Testis (tissue), 5 donors: ENCODE measurements around the gene PRMT3. TPM values are rescaled to one million over a fixed set of nuclear protein-coding genes. Genes with fewer than 3 reads are reported as not detected.

Experiments
- DNase-seq: peaks from one replicate; pipeline ENCODE4 v3.0.0-alpha.2; 2019
- H3K27ac ChIP-seq, 2 donors: fragments of 200-600 bp; sonication (generic); one replicate each; pipeline ENCODE4 v1.5.1; 2019
- H3K27me3 ChIP-seq: fragments of 200-600 bp; sonication (generic); one replicate; pipeline ENCODE4 v1.5.1; 2019
- H3K36me3 ChIP-seq: fragments of 200-600 bp; sonication (generic); one replicate; pipeline ENCODE4 v1.5.1; 2017; ENCODE audit warnings: low read depth; ENCODE audit errors: missing control alignments
- H3K4me1 ChIP-seq: fragments of 200-600 bp; sonication (generic); one replicate; pipeline ENCODE4 v1.5.1; 2019
- H3K4me3 ChIP-seq, 2 donors: fragments of 200-600 bp; sonication (generic); one replicate each; pipeline ENCODE4 v1.5.1; 2017 to 2019
- H3K9me3 ChIP-seq: fragments of 200-600 bp; sonication (generic); one replicate; pipeline ENCODE4 v1.5.1; 2017
- POLR2A ChIP-seq: fragments of 450-650 bp; IDR thresholded peaks from one replicate; pipeline ENCODE4 v1.6.1; 2017; ENCODE audit warnings: antibody characterized with exemption, mild to moderate bottlenecking, moderate library complexity
- WGBS, 2 donors: methylation state at CpG; one replicate each; pipeline ENCODE4 v1.1.5; 2018; 5-methylcytosine and 5-hydroxymethylcytosine counted together
- intact Hi-C: fragments of 100-400 bp; cut with DNase I; formaldehyde crosslinking; loops from one replicate; pipeline ENCODE4 v1.15.1; 2023; ENCODE audit warnings: low total_unique reads
- long read RNA-seq, 2 donors: transcript quantifications; one replicate each; lab custom pipeline, GENCODE V29; 2026
- polyA plus RNA-seq: library from polyadenylated mRNA; stranded (reverse); fragments of 350-450 nt; fragmentation: Illumina TruSeq; extraction: RNeasy Lipid Tissue Mini Kit (QIAGEN cat#74804); gene quantifications from one replicate; pipeline ENCODE4 v1.2.3, GENCODE V29; 2014; ENCODE audit warnings: low read depth, low replicate concordance; ENCODE audit not compliant: insufficient read depth
- total RNA-seq, 2 donors: library from RNA; depleted of rRNA; stranded (reverse); fragments of >200 nt; gene quantifications; one replicate each; pipeline ENCODE4 v1.2.3, GENCODE V29; 2016
- TF ChIP-seq, protein P1 (sequence below), 3 experiments: fragments of 450-650 bp in 2 of 3; fragments of 200-600 bp in 1 of 3; sonication (generic) in 1 of 3; IDR thresholded peaks; one replicate each; pipeline ENCODE4 v1.5.1; 2016 to 2019; ENCODE audit warnings: antibody characterized with exemption in 3 of 3, mild to moderate bottlenecking in 2 of 3, moderate library complexity in 1 of 3

The PRMT3 gene
- total RNA-seq (10 to 100 TPM; 22.4 to 28.0 TPM), polyA plus RNA-seq (9.1 TPM)
- long read RNA-seq, donor 1, full-length matches to known transcripts: 7 of 7 reads
- long read RNA-seq, donor 1, partial matches to known transcripts: 0 of 7 reads
- long read RNA-seq, donor 1, other reads (novel, unspliced or antisense): 0 of 7 reads
- long read RNA-seq, donor 2, partial matches to known transcripts: 0 of 3 reads
- long read RNA-seq, donor 2, other reads (novel, unspliced or antisense): 0 of 3 reads

DNA sequence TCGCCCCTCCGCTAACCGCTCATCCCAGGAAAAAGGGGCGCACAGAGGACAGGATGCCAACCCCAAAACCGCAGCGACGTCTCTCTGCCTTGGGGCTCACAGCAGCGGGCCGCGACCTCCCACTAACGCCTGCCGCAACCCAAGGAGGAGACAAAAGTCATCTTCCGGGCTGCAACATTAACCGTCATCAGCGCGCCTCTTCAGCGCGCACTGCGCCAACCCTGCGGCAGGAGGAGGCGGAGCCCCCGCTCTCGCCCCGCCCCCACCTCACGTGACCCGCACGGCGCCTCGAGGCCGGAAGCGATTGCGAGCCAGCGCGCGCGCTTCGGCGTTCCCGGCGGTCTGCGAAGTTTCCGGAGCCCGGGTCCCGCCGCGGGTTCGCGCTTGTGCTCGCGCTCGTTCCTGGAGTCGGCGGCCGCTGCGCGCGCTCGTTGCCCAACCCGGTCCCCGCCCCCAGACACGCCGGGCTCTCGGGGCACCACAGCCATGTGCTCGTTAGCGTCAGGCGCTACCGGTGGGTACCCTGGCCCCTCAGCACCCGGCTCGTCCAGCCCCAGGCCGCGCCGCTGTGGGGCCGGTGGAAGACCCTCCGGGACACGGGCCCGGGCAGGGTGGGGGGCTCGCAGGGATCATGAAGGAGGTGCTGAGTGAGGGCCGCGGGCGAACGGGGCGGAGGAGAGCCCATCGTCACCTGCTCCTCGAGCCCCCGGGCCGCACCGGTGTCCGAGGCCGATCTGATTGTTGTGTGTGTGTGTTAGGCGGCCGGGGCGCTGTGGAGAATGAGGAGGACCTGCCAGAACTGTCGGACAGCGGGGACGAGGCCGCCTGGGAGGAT is at the start of gene PRMT3:
PRMT3 (plus strand) TSS at position 456 of the 835 bp plus-strand sequence; CDS start at position 487, 31 bp downstream.
- WGBS, 2 donors: 0% methylated on average over 12 to 76 of the region's 96 CpGs
- intact Hi-C loops: no loop called here
- DNase-seq: peak; percentile 95
- H3K36me3 ChIP-seq: no peaks in the 10 kb centered on the region
- no peaks in the 10 kb centered on the region for H3K27me3 ChIP-seq
- H3K9me3 ChIP-seq: no peaks in the 10 kb centered on the region
- TF ChIP-seq, protein P1, sequence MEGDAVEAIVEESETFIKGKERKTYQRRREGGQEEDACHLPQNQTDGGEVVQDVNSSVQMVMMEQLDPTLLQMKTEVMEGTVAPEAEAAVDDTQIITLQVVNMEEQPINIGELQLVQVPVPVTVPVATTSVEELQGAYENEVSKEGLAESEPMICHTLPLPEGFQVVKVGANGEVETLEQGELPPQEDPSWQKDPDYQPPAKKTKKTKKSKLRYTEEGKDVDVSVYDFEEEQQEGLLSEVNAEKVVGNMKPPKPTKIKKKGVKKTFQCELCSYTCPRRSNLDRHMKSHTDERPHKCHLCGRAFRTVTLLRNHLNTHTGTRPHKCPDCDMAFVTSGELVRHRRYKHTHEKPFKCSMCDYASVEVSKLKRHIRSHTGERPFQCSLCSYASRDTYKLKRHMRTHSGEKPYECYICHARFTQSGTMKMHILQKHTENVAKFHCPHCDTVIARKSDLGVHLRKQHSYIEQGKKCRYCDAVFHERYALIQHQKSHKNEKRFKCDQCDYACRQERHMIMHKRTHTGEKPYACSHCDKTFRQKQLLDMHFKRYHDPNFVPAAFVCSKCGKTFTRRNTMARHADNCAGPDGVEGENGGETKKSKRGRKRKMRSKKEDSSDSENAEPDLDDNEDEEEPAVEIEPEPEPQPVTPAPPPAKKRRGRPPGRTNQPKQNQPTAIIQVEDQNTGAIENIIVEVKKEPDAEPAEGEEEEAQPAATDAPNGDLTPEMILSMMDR (IDR thresholded peaks at IDR 0.05): peak; percentile 22 to 99 (median 98)
- TF ChIP-seq POLR2A: no peak
- H3K4me1 ChIP-seq: peaks cover 6% of the 10 kb centered on the region
- peak within 1 kb of the TSS; percentile 99 for H3K4me3 ChIP-seq
- H3K27ac ChIP-seq: peak within 1 kb of the TSS; percentile 95 to 97

DNA sequence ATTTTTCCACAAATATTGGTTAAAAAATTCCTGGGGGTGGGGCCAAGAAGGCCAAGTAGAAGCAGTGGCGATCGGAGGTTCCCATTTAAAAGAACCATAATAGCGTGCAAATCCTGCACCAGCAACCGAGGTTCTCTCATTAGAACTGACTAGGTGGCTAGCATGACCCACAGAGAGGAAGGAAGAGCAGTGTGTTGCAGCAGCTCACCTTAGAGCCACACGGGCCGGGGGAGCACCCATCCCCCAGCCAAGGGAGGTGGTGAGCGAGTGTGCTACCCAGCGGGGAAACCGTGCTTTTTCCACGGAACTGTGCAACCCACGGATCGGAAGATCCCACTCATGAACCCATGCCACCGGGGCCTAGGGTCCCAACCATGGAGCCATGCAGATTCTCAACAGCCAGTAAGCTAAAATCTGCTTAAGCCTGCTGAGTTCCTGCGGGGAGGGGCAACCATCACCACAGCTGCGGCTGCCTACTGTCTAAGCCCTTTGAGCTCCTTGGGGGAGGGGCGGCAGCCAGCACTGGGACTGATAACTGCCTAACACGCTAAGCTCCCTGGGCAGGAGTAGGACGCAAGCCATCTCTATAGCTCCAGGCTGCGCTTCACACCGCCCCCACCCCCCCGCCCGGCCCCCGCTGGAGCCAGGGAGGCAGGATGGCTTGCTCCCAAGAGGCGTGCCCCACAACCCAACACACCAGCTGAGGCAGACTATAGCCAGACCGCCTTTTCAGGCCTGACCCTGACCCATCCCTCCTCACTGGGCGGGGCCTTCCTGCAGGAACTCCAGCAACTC is 45.0 kb upstream of the PRMT3 start:
- Histone ChIP-seq H3K27me3 (no peaks in the 10 kb centered on the region), H3K4me3 (no peak overlapping the region), H3K36me3 (no peaks in the 10 kb centered on the region), H3K4me1 (no peaks in the 10 kb centered on the region), H3K9me3 (no peaks in the 10 kb centered on the region), H3K27ac (no peak overlapping the region)
- no peak for TF ChIP-seq POLR2A
- TF ChIP-seq, protein P1 (IDR thresholded peaks at IDR 0.05): no peak
- WGBS, 2 donors: 22 to 32% methylated on average over 8 to 23 of the region's 26 CpGs
- DNase-seq: peak; percentile 24
- intact Hi-C loops: no loop called here

DNA sequence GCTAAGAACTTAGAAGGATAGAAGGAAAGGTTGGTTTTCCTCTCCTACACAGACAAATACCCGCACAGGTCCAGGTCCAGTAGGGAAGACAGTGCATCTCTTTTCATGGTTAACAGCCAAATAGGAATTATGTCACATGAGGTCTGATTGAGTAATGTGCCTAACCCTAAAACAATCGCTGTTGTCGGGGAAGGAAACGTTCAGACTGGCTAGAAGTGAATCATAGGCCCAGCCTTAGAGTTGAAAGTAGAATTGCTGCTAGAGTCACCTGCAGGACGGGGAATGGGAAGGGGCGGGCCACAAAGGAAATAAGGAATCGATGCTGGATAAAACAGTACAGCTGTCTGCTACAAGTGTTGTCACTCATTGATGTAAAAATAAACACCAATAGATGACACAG is 36.4 kb upstream of the PRMT3 start:
- intact Hi-C loops: loop anchor here (10.0 kb wide), 1 partner anchor 226 kb away; no protein-coding TSS in a partner anchor
- Histone ChIP-seq H3K36me3 (no peaks in the 10 kb centered on the region), H3K4me1 (no peaks in the 10 kb centered on the region), H3K4me3 (no peak overlapping the region), H3K9me3 (no peaks in the 10 kb centered on the region), H3K27ac (no peak overlapping the region), H3K27me3 (no peaks in the 10 kb centered on the region)
- 79 to 82% methylated on average over 7 of the region's 7 CpGs for WGBS, 2 donors
- TF ChIP-seq POLR2A: no peak
- TF ChIP-seq, protein P1 (IDR thresholded peaks at IDR 0.05): no peak
- no peak for DNase-seq

DNA sequence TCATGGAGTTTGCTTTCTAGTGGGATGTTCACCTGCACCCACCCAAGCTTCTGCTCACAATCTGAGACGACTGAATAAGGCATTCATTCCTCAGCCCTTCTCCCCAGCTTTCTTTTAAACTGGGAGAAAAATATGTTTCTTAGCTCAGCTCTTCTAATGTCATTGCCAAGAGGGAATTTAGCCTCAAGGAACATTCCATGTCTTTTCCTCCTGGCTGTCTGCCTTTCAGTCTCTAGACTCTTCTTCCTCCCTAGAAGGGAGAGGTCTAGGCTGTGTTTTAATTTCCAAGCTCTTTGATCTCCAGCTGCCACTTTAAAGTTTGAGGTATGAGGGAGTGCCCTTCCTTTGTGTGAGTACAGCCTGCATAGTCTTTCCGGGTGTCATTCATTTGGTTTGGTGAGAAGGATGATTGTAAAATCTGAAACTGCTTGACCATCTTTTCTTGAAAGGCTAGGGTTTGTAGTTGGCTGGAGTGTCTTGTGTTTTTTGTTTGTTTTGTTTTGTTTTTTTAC is 35.7 kb upstream of the PRMT3 start:
- no peak for DNase-seq
- WGBS, 2 donors: 58 to 62% methylated on average over 2 of the region's 2 CpGs
- H3K4me3 ChIP-seq: no peak overlapping the region
- H3K9me3 ChIP-seq: no peaks in the 10 kb centered on the region
- H3K36me3 ChIP-seq: no peaks in the 10 kb centered on the region
- H3K27ac ChIP-seq: no peak overlapping the region
- intact Hi-C loops: loop anchor here (10.0 kb wide), 1 partner anchor 227 kb away; no protein-coding TSS in a partner anchor
- TF ChIP-seq, protein P1 (IDR thresholded peaks at IDR 0.05): no peak
- no peak for TF ChIP-seq POLR2A
- no peaks in the 10 kb centered on the region for H3K4me1 ChIP-seq
- no peaks in the 10 kb centered on the region for H3K27me3 ChIP-seq
